Loucy (cell line): ENCODE results near the gene CDH15.

Source experiments
- EZH2phosphoT487 ChIP-seq: fragments of 200-600 bp; IDR thresholded peaks from 2 replicates; pipeline ENCODE4 v1.6.1; 2018; ENCODE audit warnings: antibody characterized with exemption, mild to moderate bottlenecking, moderate library complexity, borderline replicate concordance
- TF ChIP-seq, protein P1 (sequence below): fragments of 200-600 bp; sonication (generic); conservative IDR thresholded peaks from 2 replicates; pipeline ENCODE4 v1.5.1; 2014; ENCODE audit warnings: mild to moderate bottlenecking, antibody characterized with exemption, low read length

DNA sequence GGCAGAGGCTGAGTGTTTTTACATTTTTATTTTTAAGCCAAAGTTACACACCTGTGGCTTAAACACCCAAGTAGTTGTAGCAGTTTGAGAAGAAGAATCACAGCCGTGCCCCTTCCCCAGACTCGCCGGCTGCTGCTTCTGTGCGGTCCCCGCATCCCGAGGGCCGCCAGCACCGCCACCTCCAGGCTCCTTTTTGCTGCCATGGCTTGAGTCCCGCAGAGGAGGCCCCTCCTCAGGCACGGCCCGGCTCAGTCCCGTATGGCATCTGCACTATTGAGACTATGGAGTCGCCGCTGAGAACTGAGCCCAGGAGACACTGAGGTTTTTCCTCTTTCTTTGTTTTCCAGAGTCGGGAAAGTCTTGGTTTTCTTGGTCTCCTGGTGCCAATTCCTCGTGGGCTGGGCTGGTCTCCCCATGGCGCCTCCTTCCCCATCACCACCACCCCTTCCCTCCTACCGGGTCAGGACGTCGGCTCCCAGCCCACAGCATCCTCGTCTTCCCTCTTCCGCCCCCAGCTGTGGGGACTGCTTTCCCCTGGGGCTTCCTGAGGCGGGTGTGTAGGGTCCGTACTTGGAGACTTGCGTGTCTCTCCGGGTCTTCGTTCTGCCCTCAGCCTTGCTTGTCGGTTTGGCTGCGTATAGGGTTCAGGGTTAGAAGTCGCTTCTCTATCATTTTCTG, 32.6 kb upstream of the CDH15 start:
- TF ChIP-seq, protein P1, sequence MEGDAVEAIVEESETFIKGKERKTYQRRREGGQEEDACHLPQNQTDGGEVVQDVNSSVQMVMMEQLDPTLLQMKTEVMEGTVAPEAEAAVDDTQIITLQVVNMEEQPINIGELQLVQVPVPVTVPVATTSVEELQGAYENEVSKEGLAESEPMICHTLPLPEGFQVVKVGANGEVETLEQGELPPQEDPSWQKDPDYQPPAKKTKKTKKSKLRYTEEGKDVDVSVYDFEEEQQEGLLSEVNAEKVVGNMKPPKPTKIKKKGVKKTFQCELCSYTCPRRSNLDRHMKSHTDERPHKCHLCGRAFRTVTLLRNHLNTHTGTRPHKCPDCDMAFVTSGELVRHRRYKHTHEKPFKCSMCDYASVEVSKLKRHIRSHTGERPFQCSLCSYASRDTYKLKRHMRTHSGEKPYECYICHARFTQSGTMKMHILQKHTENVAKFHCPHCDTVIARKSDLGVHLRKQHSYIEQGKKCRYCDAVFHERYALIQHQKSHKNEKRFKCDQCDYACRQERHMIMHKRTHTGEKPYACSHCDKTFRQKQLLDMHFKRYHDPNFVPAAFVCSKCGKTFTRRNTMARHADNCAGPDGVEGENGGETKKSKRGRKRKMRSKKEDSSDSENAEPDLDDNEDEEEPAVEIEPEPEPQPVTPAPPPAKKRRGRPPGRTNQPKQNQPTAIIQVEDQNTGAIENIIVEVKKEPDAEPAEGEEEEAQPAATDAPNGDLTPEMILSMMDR, result no peak
- TF ChIP-seq EZH2phosphoT487, result no peak
